CD4-positive, CD25-positive, alpha-beta regulatory T cell (primary cell): ENCODE data around the gene LSM6. TPM values are rescaled to one million over a fixed set of nuclear protein-coding genes. Genes with fewer than 3 reads are reported as not detected.

Experiments used
- ATAC-seq, 2 donors: fragments of 150-1000 bp; cut with Tn5 transposase; one replicate each; pipeline ENCODE4 v1.10.0; 2021; ENCODE audit warnings: low read depth in 2 of 2, moderate number of reproducible peaks in 2 of 2, moderate library complexity in 1 of 2
- DNase-seq, 3 donors: peaks; one replicate each; pipeline versions ENCODE4 v3.0.0 to v3.0.0-alpha.2; 2012 to 2022; ENCODE audit warnings: mixed read lengths in 1 of 3
- H3K27ac ChIP-seq: one replicate; pipeline ENCODE4 v1.7.0; 2013; ENCODE audit warnings: mild to moderate bottlenecking, low read length; ENCODE audit not compliant: insufficient read depth, poor library complexity, severe bottlenecking
- H3K27me3 ChIP-seq: one replicate; pipeline ENCODE4 v1.7.0; 2013; ENCODE audit warnings: low read length; ENCODE audit not compliant: control insufficient read depth, insufficient read depth
- H3K36me3 ChIP-seq: one replicate; pipeline ENCODE4 v1.7.0; 2013; ENCODE audit warnings: mild to moderate bottlenecking, low read length, moderate library complexity; ENCODE audit not compliant: control insufficient read depth, insufficient read depth
- H3K4me1 ChIP-seq: 2 replicates; pipeline ENCODE4 v1.7.0; 2013; ENCODE audit warnings: mild to moderate bottlenecking, low read length; ENCODE audit not compliant: insufficient read depth, control insufficient read depth, poor library complexity, severe bottlenecking
- H3K4me3 ChIP-seq: one replicate; pipeline ENCODE4 v1.7.0; 2013; ENCODE audit warnings: low read depth, mild to moderate bottlenecking, low read length, moderate library complexity
- H3K9me3 ChIP-seq, 2 experiments: 1 replicate in 1 of 2; 2 replicates in 1 of 2; pipeline ENCODE4 v1.7.0; 2013; ENCODE audit warnings: low read length in 2 of 2, mild to moderate bottlenecking in 1 of 2, moderate library complexity in 1 of 2; ENCODE audit not compliant: control insufficient read depth in 2 of 2
- H3K27ac Mint-ChIP-seq, 3 donors: one replicate each; pipeline ENCODE4 v1.8.0; 2020 to 2022; ENCODE audit warnings: mild to moderate bottlenecking in 3 of 3, mixed read lengths in 3 of 3, moderate library complexity in 2 of 3
- H3K27me3 Mint-ChIP-seq: one replicate; pipeline ENCODE4 v1.8.0; 2022; ENCODE audit warnings: mild to moderate bottlenecking, mixed read lengths
- H3K36me3 Mint-ChIP-seq: one replicate; pipeline ENCODE4 v1.8.0; 2020; ENCODE audit warnings: mixed read lengths
- H3K4me1 Mint-ChIP-seq, 4 donors: one replicate each; pipeline ENCODE4 v1.8.0; 2020 to 2022; ENCODE audit warnings: mixed read lengths in 4 of 4, mild to moderate bottlenecking in 1 of 4
- H3K4me3 Mint-ChIP-seq, 4 donors: one replicate each; pipeline ENCODE4 v1.8.0; 2020 to 2022; ENCODE audit warnings: mild to moderate bottlenecking in 4 of 4, mixed read lengths in 4 of 4, moderate library complexity in 3 of 4
- H3K9me3 Mint-ChIP-seq, 7 donors: one replicate each; pipeline ENCODE4 v1.8.0; 2020 to 2022; ENCODE audit warnings: mixed read lengths in 7 of 7, mild to moderate bottlenecking in 3 of 7, moderate library complexity in 2 of 7
- polyA plus RNA-seq, 4 donors: library from polyadenylated mRNA; unstranded; fragments of 300-500 nt; fragmentation: Illumina TruSeq; gene quantifications; one replicate each; pipeline ENCODE4 v1.2.3, GENCODE V29; 2021
- total RNA-seq: library from RNA; stranded (reverse); gene quantifications from one replicate; pipeline ENCODE4 v1.2.3, GENCODE V29; 2022

Gene LSM6
- total and polyA plus RNA-seq, 5 donors from 2014 or later: 16.8 to 80.9 (median 65.1) TPM

DNA sequence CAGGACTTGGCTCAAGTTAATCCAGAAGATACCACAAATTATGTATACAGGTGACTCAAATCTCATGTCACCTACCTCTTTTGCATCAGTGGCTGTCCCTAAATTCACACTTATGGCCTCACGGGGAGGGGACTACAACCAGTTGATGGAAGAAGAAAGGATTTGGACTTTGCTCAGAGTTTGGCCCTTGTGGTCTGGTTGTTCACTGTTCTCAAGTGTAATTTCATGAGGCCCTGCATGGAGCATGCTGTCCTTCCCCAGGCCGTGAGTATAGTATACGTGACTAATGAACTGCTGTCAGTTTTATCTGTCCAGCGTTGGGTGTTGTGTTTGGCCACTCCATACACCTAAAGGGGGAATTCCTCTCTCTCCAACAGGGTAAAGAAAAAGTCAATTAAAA, 27.5 kb upstream of the LSM6 start:
- no peaks in the 10 kb centered on the region for H3K36me3 ChIP-seq
- H3K9me3 ChIP-seq: no peaks in the 10 kb centered on the region
- H3K4me1 ChIP-seq: no peaks in the 10 kb centered on the region
- no peak overlapping the region for H3K4me3 ChIP-seq
- DNase-seq (no peak), ATAC-seq (no peak)
- Mint-ChIP-seq H3K36me3 (no peaks in the 10 kb centered on the region), H3K27me3 (no peaks in the 10 kb centered on the region), H3K27ac (no peak overlapping the region), H3K9me3 (peaks cover 0 to 3% (median 0%) of the 10 kb centered on the region in 7 donors), H3K4me3 (no peak overlapping the region), H3K4me1 (no peaks in the 10 kb centered on the region)
- H3K27me3 ChIP-seq: peaks cover 1% of the 10 kb centered on the region
- no peak overlapping the region for H3K27ac ChIP-seq

GRCh38 chr4:146154057-146154456, 21.5 kb upstream of the LSM6 start:
- Mint-ChIP-seq H3K36me3 (no peaks in the 10 kb centered on the region), H3K4me1 (no peaks in the 10 kb centered on the region), H3K9me3 (peaks cover 0 to 12% (median 0%) of the 10 kb centered on the region in 7 donors), H3K27me3 (peaks cover 15% of the 10 kb centered on the region), H3K27ac (no peak overlapping the region), H3K4me3 (no peak overlapping the region)
- H3K9me3 ChIP-seq: no peaks in the 10 kb centered on the region
- H3K27ac ChIP-seq: no peak overlapping the region
- no peaks in the 10 kb centered on the region for H3K36me3 ChIP-seq
- H3K4me3 ChIP-seq: no peak overlapping the region
- peaks cover 4% of the 10 kb centered on the region for H3K27me3 ChIP-seq
- ATAC-seq (no peak), DNase-seq (no peak)
- no peaks in the 10 kb centered on the region for H3K4me1 ChIP-seq

GRCh38 chr4:146155152-146155724, 20.3 kb upstream of the LSM6 start:
- Mint-ChIP-seq H3K27me3 (peaks cover 20% of the 10 kb centered on the region), H3K27ac (no peak overlapping the region), H3K4me1 (peaks cover 0 to 7% (median 5%) of the 10 kb centered on the region in 4 donors), H3K36me3 (no peaks in the 10 kb centered on the region), H3K9me3 (peaks cover 0 to 12% (median 0%) of the 10 kb centered on the region in 7 donors), H3K4me3 (no peak overlapping the region)
- no peak overlapping the region for H3K27ac ChIP-seq
- H3K27me3 ChIP-seq: peaks cover 4% of the 10 kb centered on the region
- DNase-seq (no peak), ATAC-seq (no peak)
- no peaks in the 10 kb centered on the region for H3K9me3 ChIP-seq
- no peak overlapping the region for H3K4me3 ChIP-seq
- no peaks in the 10 kb centered on the region for H3K36me3 ChIP-seq
- H3K4me1 ChIP-seq: no peaks in the 10 kb centered on the region

- Histone ChIP-seq H3K27ac (no peak overlapping the region), H3K9me3 (peaks cover 6 to 9% of the 10 kb centered on the region in 2 experiments), H3K27me3 (peaks cover 5% of the 10 kb centered on the region), H3K4me1 (no peaks in the 10 kb centered on the region), H3K36me3 (no peaks in the 10 kb centered on the region), H3K4me3 (no peak overlapping the region)
- no peak overlapping the region for H3K4me3 Mint-ChIP-seq
- H3K36me3 Mint-ChIP-seq: no peaks in the 10 kb centered on the region
- H3K27me3 Mint-ChIP-seq: peaks cover 20% of the 10 kb centered on the region
- peak overlapping the region in 1 of 3 donors; percentile 69 for H3K27ac Mint-ChIP-seq
- ATAC-seq (no peak), DNase-seq (no peak)
- peaks cover 0 to 7% (median 5%) of the 10 kb centered on the region in 4 donors for H3K4me1 Mint-ChIP-seq
- peaks cover 0 to 21% (median 4%) of the 10 kb centered on the region in 7 donors for H3K9me3 Mint-ChIP-seq
Observed at GRCh38 chr4:146158036-146158745, 17.3 kb upstream of the LSM6 start.

GRCh38 chr4:146159384-146160058, 16.0 kb upstream of the LSM6 start:
- Mint-ChIP-seq H3K27me3 (peaks cover 15% of the 10 kb centered on the region), H3K36me3 (no peaks in the 10 kb centered on the region), H3K4me1 (peaks cover 0 to 7% (median 5%) of the 10 kb centered on the region in 4 donors), H3K27ac (no peak overlapping the region), H3K4me3 (peak overlapping the region in 1 of 4 donors; percentile 1), H3K9me3 (peaks cover 0 to 21% (median 4%) of the 10 kb centered on the region in 7 donors)
- DNase-seq: no peak
- no peaks in the 10 kb centered on the region for H3K36me3 ChIP-seq
- no peaks in the 10 kb centered on the region for H3K4me1 ChIP-seq
- H3K27me3 ChIP-seq: peaks cover 2% of the 10 kb centered on the region
- no peak overlapping the region for H3K4me3 ChIP-seq
- H3K27ac ChIP-seq: no peak overlapping the region
- H3K9me3 ChIP-seq: peaks cover 6 to 9% of the 10 kb centered on the region in 2 experiments
- no peak for ATAC-seq

- no peaks in the 10 kb centered on the region for H3K4me1 ChIP-seq
- no peaks in the 10 kb centered on the region for H3K36me3 ChIP-seq
- ATAC-seq: no peak
- no peak overlapping the region for H3K27ac ChIP-seq
- no peak for DNase-seq
- no peaks in the 10 kb centered on the region for H3K36me3 Mint-ChIP-seq
- peaks cover 0 to 21% (median 4%) of the 10 kb centered on the region in 7 donors for H3K9me3 Mint-ChIP-seq
- H3K9me3 ChIP-seq: peaks cover 6 to 9% of the 10 kb centered on the region in 2 experiments
- H3K4me3 Mint-ChIP-seq: no peak overlapping the region
- H3K27ac Mint-ChIP-seq: no peak overlapping the region
- peaks cover 13% of the 10 kb centered on the region for H3K27me3 Mint-ChIP-seq
- peaks cover 0 to 7% (median 5%) of the 10 kb centered on the region in 4 donors for H3K4me1 Mint-ChIP-seq
- H3K4me3 ChIP-seq: no peak overlapping the region
- peaks cover 4% of the 10 kb centered on the region for H3K27me3 ChIP-seq
Observed at GRCh38 chr4:146161243-146161642, 14.3 kb upstream of the LSM6 start.

DNA sequence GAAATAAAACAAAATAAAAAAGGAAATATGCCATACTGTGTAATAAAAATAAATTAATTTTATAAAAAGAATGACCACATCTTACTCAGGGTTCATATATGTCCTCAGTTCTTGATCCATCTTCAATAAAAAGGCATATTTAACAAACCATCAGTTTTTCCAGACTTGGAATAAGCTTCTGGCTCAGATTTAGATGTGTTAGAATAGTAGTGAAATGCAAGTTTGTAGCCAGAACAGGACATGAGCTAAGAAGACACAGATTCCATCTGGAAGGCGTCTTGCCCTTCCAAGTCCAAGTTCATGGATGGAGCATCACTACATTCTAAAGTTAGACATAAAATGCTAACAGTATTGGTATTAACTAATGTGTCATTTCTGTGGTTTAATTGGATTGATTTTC, 10.3 kb upstream of the LSM6 start:
- H3K9me3 Mint-ChIP-seq: peaks cover 0 to 9% (median 4%) of the 10 kb centered on the region in 7 donors
- no peak for DNase-seq
- Histone ChIP-seq H3K4me1 (no peaks in the 10 kb centered on the region), H3K9me3 (peaks cover 6 to 9% of the 10 kb centered on the region in 2 experiments), H3K27ac (no peak overlapping the region), H3K4me3 (no peak overlapping the region), H3K36me3 (no peaks in the 10 kb centered on the region), H3K27me3 (peaks cover 4% of the 10 kb centered on the region)
- no peaks in the 10 kb centered on the region for H3K36me3 Mint-ChIP-seq
- no peaks in the 10 kb centered on the region for H3K4me1 Mint-ChIP-seq
- no peak overlapping the region for H3K4me3 Mint-ChIP-seq
- H3K27ac Mint-ChIP-seq: no peak overlapping the region
- peaks cover 11% of the 10 kb centered on the region for H3K27me3 Mint-ChIP-seq
- no peak for ATAC-seq
